ENCODE data around the gene LAMC3. TPM values are rescaled to one million over a fixed set of nuclear protein-coding genes. Genes with fewer than 3 reads are reported as not detected.
A peak's percentile ranks its signal among the peaks of the same experiment; 100 is the strongest.

LAMC3 gene
- total RNA-seq, 1 donor from 2014 or later, result not detected

- Histone ChIP-seq H3K9ac (no peak overlapping the region), H3K79me2 (ENCODE audit: low read depth) (no peaks in the 10 kb centered on the region), H3K4me3 (no peak overlapping the region), H2AFZ (replicated peaks) (no peak overlapping the region), H3K9me3 (ENCODE audit: low read depth) (no peaks in the 10 kb centered on the region), H3K4me1 (no peaks in the 10 kb centered on the region), H3K4me2 (no peak overlapping the region), H3K36me3 (no peaks in the 10 kb centered on the region), H3K27me3 (no peaks in the 10 kb centered on the region), H3K27ac (no peak overlapping the region), H4K20me1 (ENCODE audit: low read depth) (no peaks in the 10 kb centered on the region), H3F3A (ENCODE audit: low read depth) (no peaks in the 10 kb centered on the region)
- Mint-ChIP-seq H3K9me3 (no peaks in the 10 kb centered on the region), H3K4me1 (peaks cover 13% of the 10 kb centered on the region), H3K4me3 (no peak overlapping the region), H3K27ac (no peak overlapping the region), H3K27me3 (ENCODE audit: insufficient read depth, low read depth) (peaks cover 12% of the 10 kb centered on the region), H3K36me3 (no peaks in the 10 kb centered on the region)
- peak; percentile 37 for TF ChIP-seq CTCF (IDR thresholded peaks at IDR 0.05)
- TF ChIP-seq EZH2phosphoT487 (IDR thresholded peaks at IDR 0.05), result no peak
- DNase-seq (ENCODE audit: low spot score), result no peak
Measured at GRCh38 chr9:131018621-131019020, 9.6 kb downstream of the LAMC3 start.

- no peak overlapping the region for H2AFZ ChIP-seq (replicated peaks)
- no peaks in the 10 kb centered on the region for H3K4me1 ChIP-seq
- H4K20me1 ChIP-seq (ENCODE audit: low read depth), result no peaks in the 10 kb centered on the region
- TF ChIP-seq EZH2 (IDR thresholded peaks at IDR 0.05), result no peak
- TF ChIP-seq CTCF (IDR thresholded peaks at IDR 0.05), result no peak
- TF ChIP-seq EZH2phosphoT487 (IDR thresholded peaks at IDR 0.05), result no peak
- Mint-ChIP-seq H3K4me3 (no peak overlapping the region), H3K9me3 (no peaks in the 10 kb centered on the region), H3K4me1 (peaks cover 7% of the 10 kb centered on the region), H3K27me3 (ENCODE audit: insufficient read depth, low read depth) (peaks cover 12% of the 10 kb centered on the region), H3K27ac (no peak overlapping the region), H3K36me3 (no peaks in the 10 kb centered on the region)
- H3K4me3 ChIP-seq, result no peak overlapping the region
- no peaks in the 10 kb centered on the region for H3K36me3 ChIP-seq
- H3K4me2 ChIP-seq, result no peak overlapping the region
- no peaks in the 10 kb centered on the region for H3K9me3 ChIP-seq (ENCODE audit: low read depth)
- H3F3A ChIP-seq (ENCODE audit: low read depth), result no peaks in the 10 kb centered on the region
- H3K79me2 ChIP-seq (ENCODE audit: low read depth), result no peaks in the 10 kb centered on the region
- H3K27ac ChIP-seq, result no peak overlapping the region
- H3K9ac ChIP-seq, result no peak overlapping the region
- no peaks in the 10 kb centered on the region for H3K27me3 ChIP-seq
- DNase-seq (ENCODE audit: low spot score), result no peak
Measured at GRCh38 chr9:131019388-131020239, 10.6 kb downstream of the LAMC3 start.

DNA sequence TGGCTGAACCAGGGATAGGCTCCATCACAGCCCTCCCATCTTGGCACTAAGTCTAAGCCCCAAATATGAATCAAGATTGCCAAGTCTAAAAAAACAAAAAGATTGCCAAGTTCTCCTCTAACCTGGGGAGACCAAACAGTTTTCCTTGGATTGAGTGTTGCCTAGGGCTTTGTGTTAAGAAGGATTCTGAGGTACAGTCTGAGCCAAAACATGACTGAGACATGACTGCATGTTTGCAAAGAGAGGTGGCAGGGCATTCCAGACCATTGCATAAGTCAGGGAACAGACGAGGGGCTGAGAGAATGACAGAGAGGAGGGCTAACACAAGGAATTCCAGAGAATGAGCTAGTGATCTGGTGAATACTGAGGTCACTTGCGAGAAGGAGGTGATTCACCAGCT, 11.4 kb downstream of the LAMC3 start:
- Histone ChIP-seq H2AFZ (replicated peaks) (no peak overlapping the region), H3K79me2 (ENCODE audit: low read depth) (no peaks in the 10 kb centered on the region), H3K4me3 (no peak overlapping the region), H3K4me2 (no peak overlapping the region), H3F3A (ENCODE audit: low read depth) (no peaks in the 10 kb centered on the region), H3K9ac (no peak overlapping the region), H3K36me3 (no peaks in the 10 kb centered on the region), H3K4me1 (no peaks in the 10 kb centered on the region), H3K27ac (no peak overlapping the region), H3K27me3 (no peaks in the 10 kb centered on the region), H4K20me1 (ENCODE audit: low read depth) (no peaks in the 10 kb centered on the region), H3K9me3 (ENCODE audit: low read depth) (no peaks in the 10 kb centered on the region)
- Mint-ChIP-seq H3K27ac (no peak overlapping the region), H3K36me3 (no peaks in the 10 kb centered on the region), H3K9me3 (no peaks in the 10 kb centered on the region), H3K4me1 (peaks cover 7% of the 10 kb centered on the region), H3K27me3 (ENCODE audit: insufficient read depth, low read depth) (peaks cover 16% of the 10 kb centered on the region), H3K4me3 (no peak overlapping the region)
- DNase-seq (ENCODE audit: low spot score), result no peak
- no peak for TF ChIP-seq EZH2 (IDR thresholded peaks at IDR 0.05)
- no peak for TF ChIP-seq CTCF (IDR thresholded peaks at IDR 0.05)
- TF ChIP-seq EZH2phosphoT487 (IDR thresholded peaks at IDR 0.05), result no peak

All from neural progenitor cell (in vitro differentiated cells).